SK-N-SH (cell line): ENCODE data around the gene ZNF385C.

Source experiments
- POLR2AphosphoS5 ChIP-seq: IDR thresholded peaks from 2 replicates; pipeline ENCODE4 v1.6.1; 2012; ENCODE audit warnings: low read depth, low read length
- SIN3A ChIP-seq: IDR thresholded peaks from 2 replicates; pipeline ENCODE4 v1.6.1; 2012; ENCODE audit warnings: low read depth, mild to moderate bottlenecking, low read length, moderate library complexity, borderline replicate concordance
- YY1 ChIP-seq: IDR thresholded peaks from 2 replicates; pipeline ENCODE4 v1.4.0; 2012; ENCODE audit warnings: low read depth, mild to moderate bottlenecking
- TF ChIP-seq, protein P1 (sequence below): fragments of 200-600 bp; sonication (generic); IDR thresholded peaks from 2 replicates; pipeline ENCODE4 v1.6.1; 2017; ENCODE audit warnings: antibody characterized with exemption, mild to moderate bottlenecking, moderate library complexity

GRCh38 chr17:42127414-42127813, 29.1 kb upstream of the ZNF385C start:
- TF ChIP-seq POLR2AphosphoS5, result no peak
- TF ChIP-seq, protein P1, sequence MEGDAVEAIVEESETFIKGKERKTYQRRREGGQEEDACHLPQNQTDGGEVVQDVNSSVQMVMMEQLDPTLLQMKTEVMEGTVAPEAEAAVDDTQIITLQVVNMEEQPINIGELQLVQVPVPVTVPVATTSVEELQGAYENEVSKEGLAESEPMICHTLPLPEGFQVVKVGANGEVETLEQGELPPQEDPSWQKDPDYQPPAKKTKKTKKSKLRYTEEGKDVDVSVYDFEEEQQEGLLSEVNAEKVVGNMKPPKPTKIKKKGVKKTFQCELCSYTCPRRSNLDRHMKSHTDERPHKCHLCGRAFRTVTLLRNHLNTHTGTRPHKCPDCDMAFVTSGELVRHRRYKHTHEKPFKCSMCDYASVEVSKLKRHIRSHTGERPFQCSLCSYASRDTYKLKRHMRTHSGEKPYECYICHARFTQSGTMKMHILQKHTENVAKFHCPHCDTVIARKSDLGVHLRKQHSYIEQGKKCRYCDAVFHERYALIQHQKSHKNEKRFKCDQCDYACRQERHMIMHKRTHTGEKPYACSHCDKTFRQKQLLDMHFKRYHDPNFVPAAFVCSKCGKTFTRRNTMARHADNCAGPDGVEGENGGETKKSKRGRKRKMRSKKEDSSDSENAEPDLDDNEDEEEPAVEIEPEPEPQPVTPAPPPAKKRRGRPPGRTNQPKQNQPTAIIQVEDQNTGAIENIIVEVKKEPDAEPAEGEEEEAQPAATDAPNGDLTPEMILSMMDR, result no peak
- TF ChIP-seq YY1, result no peak
- no peak for TF ChIP-seq SIN3A
